CD4-positive, alpha-beta T cell (primary cell): ENCODE results near the gene CCDC116. TPM values are rescaled to one million over a fixed set of nuclear protein-coding genes. Genes with fewer than 3 reads are reported as not detected.
A peak's percentile ranks its signal among the peaks of the same experiment; 100 is the strongest.

Source experiments
- ATAC-seq: fragments of 200-7000 bp; cut with Tn5 transposase; one replicate; pipeline ENCODE4 v1.10.0; 2022; ENCODE audit warnings: mild to moderate bottlenecking; ENCODE audit not compliant: poor library complexity
- CTCF ChIA-PET: fragments of 350-600 bp; sonication (Branson Sonifier 250); formaldehyde crosslinking; loops from one replicate; lab custom pipeline; 2021; ENCODE audit warnings: antibody characterized with exemption, inconsistent platforms; lab: Charles Lee
- POLR2A ChIA-PET: fragments of 350-600 bp; sonication (Branson Sonifier 250); formaldehyde crosslinking; loops from one replicate; lab custom pipeline; 2021; ENCODE audit warnings: antibody characterized with exemption, inconsistent platforms; lab: Charles Lee
- DNase-seq, 14 experiments: peaks; one replicate each; pipeline ENCODE4 v3.0.0-alpha.2; 2013 to 2020; ENCODE audit warnings: mixed read lengths in 2 of 14
- H3K27ac ChIP-seq, 2 donors: one replicate each; pipeline versions ENCODE4 v1.5.1 to v1.7.0; 2013; ENCODE audit warnings: low read length in 2 of 2, low read depth in 1 of 2, mild to moderate bottlenecking in 1 of 2
- H3K27me3 ChIP-seq, 2 experiments: 1 replicate in 1 of 2; 2 replicates in 1 of 2; pipeline versions ENCODE4 v1.6.1 to v1.7.0; 2013; ENCODE audit warnings: low read length in 2 of 2, control low read depth in 1 of 2, mild to moderate bottlenecking in 1 of 2, moderate library complexity in 1 of 2; ENCODE audit not compliant: insufficient read depth in 2 of 2, control insufficient read depth in 1 of 2
- H3K36me3 ChIP-seq: one replicate; pipeline ENCODE4 v1.6.1; 2013; ENCODE audit warnings: low read length, control low read depth; ENCODE audit not compliant: insufficient read depth
- H3K4me1 ChIP-seq: one replicate; pipeline ENCODE4 v1.6.1; 2013; ENCODE audit warnings: low read length, control low read depth; ENCODE audit not compliant: insufficient read depth
- H3K4me3 ChIP-seq: one replicate; pipeline ENCODE4 v1.5.1; 2013; ENCODE audit warnings: mild to moderate bottlenecking, low read length, moderate library complexity
- H3K9me3 ChIP-seq, 2 experiments: 1 replicate in 1 of 2; 2 replicates in 1 of 2; pipeline versions ENCODE4 v1.6.1 to v1.7.0; 2013; ENCODE audit warnings: low read length in 2 of 2, mild to moderate bottlenecking in 2 of 2, control low read depth in 1 of 2, moderate library complexity in 1 of 2; ENCODE audit not compliant: control insufficient read depth in 1 of 2, insufficient read depth in 1 of 2
- H3K27ac Mint-ChIP-seq: one replicate; pipeline ENCODE4 v1.8.0; 2020; ENCODE audit warnings: mixed read lengths
- H3K27me3 Mint-ChIP-seq: one replicate; pipeline ENCODE4 v1.8.0; 2021; ENCODE audit warnings: mixed read lengths
- H3K36me3 Mint-ChIP-seq: one replicate; pipeline ENCODE4 v1.8.0; 2021; ENCODE audit warnings: low read depth, mixed read lengths
- H3K4me1 Mint-ChIP-seq: one replicate; pipeline ENCODE4 v1.8.0; 2021; ENCODE audit warnings: low read depth, mixed read lengths
- H3K4me3 Mint-ChIP-seq: one replicate; pipeline ENCODE4 v1.8.0; 2020; ENCODE audit warnings: mild to moderate bottlenecking, mixed read lengths
- H3K9me3 Mint-ChIP-seq: one replicate; pipeline ENCODE4 v1.8.0; 2020; ENCODE audit warnings: mixed read lengths
- CTCF ChIP-seq: fragments of 200-600 bp; IDR thresholded peaks from one replicate; pipeline ENCODE4 v1.8.0; 2022; ENCODE audit warnings: antibody characterized with exemption, mild to moderate bottlenecking
- intact Hi-C, 2 experiments: fragments of 100-400 bp; cut with DNase I in 1 of 2; cut with micrococcal nuclease in 1 of 2; formaldehyde crosslinking; loops; one replicate each; pipeline versions ENCODE4 v1.15.1 to v1.9.0; 2023 to 2025; cut with DNase I, micrococcal nuclease
- polyA plus RNA-seq, 2 donors: library from polyadenylated mRNA; unstranded; fragments of 120-200 nt; gene quantifications; one replicate each; pipeline ENCODE4 v1.2.1, GENCODE V29; 2013
- total RNA-seq, 174 experiments: library from RNA in 2 of 174; stranded (reverse) in 2 of 174; gene quantifications; one replicate each; pipeline ENCODE4 v1.2.3 and lab custom pipeline; 2021 to 2026

CCDC116 gene
- under 1 TPM; 0.14 to 0.20 TPM for total RNA-seq
- polyA plus RNA-seq (2013, experiment 1 of 2): 0.04 TPM
- 0.29 TPM for polyA plus RNA-seq (2013, experiment 2 of 2)
- 0 to 1.5 (median 0.39) reads per million in 172 experiments for total RNA-seq (lab: John Stamatoyannopoulos, UW)

GRCh38 chr22:21632237-21632895 lies at the start of gene CCDC116:
Gene CCDC116 (plus strand): TSS chr22:21632760. CDS start chr22:21633182, 422 bp downstream.
- ATAC-seq (peak; percentile 28), DNase-seq (peak; percentile 32 to 89 (median 51))
- no peaks in the 10 kb centered on the region for H3K27me3 Mint-ChIP-seq
- no peak for TF ChIP-seq CTCF
- Histone ChIP-seq H3K27me3 (no peaks in the 10 kb centered on the region), H3K4me3 (no peak within 1 kb of the TSS), H3K4me1 (peaks cover 35% of the 10 kb centered on the region), H3K9me3 (peaks cover 0 to 7% of the 10 kb centered on the region in 2 experiments), H3K27ac (no peak within 1 kb of the TSS), H3K36me3 (peaks cover 11% of the 10 kb centered on the region)
- H3K4me3 Mint-ChIP-seq: peak within 1 kb of the TSS; percentile 34
- intact Hi-C loops: no loop called here
- H3K4me1 Mint-ChIP-seq: peaks cover 36% of the 10 kb centered on the region
- ChIA-PET POLR2A (interaction anchor here (0.9 to 2.9 kb wide), 3 partner anchors 10 to 33 kb away, joined by 3 to 14 read pairs (median 14); partner anchors contain the start of genes PPIL2 and SDF2L1), CTCF (interaction anchor here (1.1 to 5.1 kb wide), 2 partner anchors 10 to 14 kb away, joined by 12 to 40 read pairs; partner anchors contain the start of gene SDF2L1)
- H3K9me3 Mint-ChIP-seq: no peaks in the 10 kb centered on the region
- H3K27ac Mint-ChIP-seq: no peak within 1 kb of the TSS
- peaks cover 20% of the 10 kb centered on the region for H3K36me3 Mint-ChIP-seq

- ChIA-PET CTCF (interaction anchor here (0.6 kb wide), 1 partner anchor 47 kb away, joined by 4 read pairs; the partner anchor contains the start of gene YDJC), POLR2A (no interaction called here)
- ATAC-seq (no peak), DNase-seq (no peak)
- peak overlapping the region; percentile 31 for H3K4me3 Mint-ChIP-seq
- no peak for TF ChIP-seq CTCF
- Histone ChIP-seq H3K36me3 (peaks cover 16% of the 10 kb centered on the region), H3K27ac (no peak overlapping the region), H3K4me1 (peaks cover 69% of the 10 kb centered on the region), H3K27me3 (no peaks in the 10 kb centered on the region), H3K4me3 (no peak overlapping the region), H3K9me3 (no peaks in the 10 kb centered on the region)
- no peaks in the 10 kb centered on the region for H3K27me3 Mint-ChIP-seq
- H3K4me1 Mint-ChIP-seq: peaks cover 53% of the 10 kb centered on the region
- H3K9me3 Mint-ChIP-seq: no peaks in the 10 kb centered on the region
- H3K36me3 Mint-ChIP-seq: peaks cover 30% of the 10 kb centered on the region
- intact Hi-C loops: no loop called here
- peak overlapping the region; percentile 71 for H3K27ac Mint-ChIP-seq
Measured at GRCh38 chr22:21582801-21583740, 49.5 kb upstream of the CCDC116 start.

- intact Hi-C loops: loop anchor here in 1 of 2 experiments (2.0 kb wide), 1 partner anchor 19 kb away; no protein-coding TSS in a partner anchor
- H3K9me3 Mint-ChIP-seq: no peaks in the 10 kb centered on the region
- no peak for DNase-seq
- Histone ChIP-seq H3K4me3 (no peak overlapping the region), H3K4me1 (peaks cover 64% of the 10 kb centered on the region), H3K9me3 (no peaks in the 10 kb centered on the region), H3K27me3 (no peaks in the 10 kb centered on the region), H3K36me3 (peaks cover 16% of the 10 kb centered on the region), H3K27ac (no peak overlapping the region)
- CTCF ChIA-PET: no interaction called here
- peaks cover 32% of the 10 kb centered on the region for H3K36me3 Mint-ChIP-seq
- H3K27ac Mint-ChIP-seq: peak overlapping the region; percentile 28
- peaks cover 44% of the 10 kb centered on the region for H3K4me1 Mint-ChIP-seq
- TF ChIP-seq CTCF: no peak
- no peak overlapping the region for H3K4me3 Mint-ChIP-seq
- no peaks in the 10 kb centered on the region for H3K27me3 Mint-ChIP-seq
- no peak for ATAC-seq
- POLR2A ChIA-PET: no interaction called here
Measured at GRCh38 chr22:21585389-21585788, 47.2 kb upstream of the CCDC116 start.
